GM12873 (cell line): Measurements from ENCODE around the gene QRSL1.

Source experiments
- CTCF ChIP-seq: IDR thresholded peaks from 2 replicates; pipeline ENCODE4 v1.5.1; 2012; ENCODE audit warnings: low read depth, mild to moderate bottlenecking, moderate library complexity, low read length, control low read depth; ENCODE audit not compliant: insufficient read depth; ENCODE audit errors: missing control alignments

Gene QRSL1

GRCh38 chr6:106670236-106670635 lies 40.9 kb downstream of the QRSL1 start:
- TF ChIP-seq CTCF: no peak

- TF ChIP-seq CTCF: no peak
Measured at GRCh38 chr6:106671651-106672050, 42.3 kb downstream of the QRSL1 start.

GRCh38 chr6:106674541-106675229 lies 45.3 kb downstream of the QRSL1 start:
- no peak for TF ChIP-seq CTCF

- TF ChIP-seq CTCF: no peak
Measured at GRCh38 chr6:106677282-106677681, 47.9 kb downstream of the QRSL1 start.

- TF ChIP-seq CTCF: no peak
Measured at GRCh38 chr6:106684011-106684410, 54.6 kb downstream of the QRSL1 start.

GRCh38 chr6:106685833-106686232 lies 56.5 kb downstream of the QRSL1 start:
- TF ChIP-seq CTCF: no peak

- TF ChIP-seq CTCF: peak; percentile 37
Measured at GRCh38 chr6:106688177-106688951, 59.0 kb downstream of the QRSL1 start.
